Endodermal cell (in vitro differentiated cells): ENCODE results near the gene RHPN2. TPM values are rescaled to one million over a fixed set of nuclear protein-coding genes. Genes with fewer than 3 reads are reported as not detected.

Experiments used
- DNase-seq: peaks from one replicate; pipeline ENCODE4 v3.0.0-alpha.2; 2017
- H3K27ac ChIP-seq: 2 replicates; pipeline ENCODE4 v1.5.1; 2013; ENCODE audit warnings: mild to moderate bottlenecking, low read depth, low read length, moderate library complexity
- H3K27me3 ChIP-seq: 2 replicates; pipeline ENCODE4 v1.6.1; 2013; ENCODE audit warnings: mild to moderate bottlenecking, low read length, moderate library complexity; ENCODE audit not compliant: insufficient read depth, control insufficient read depth, poor library complexity, severe bottlenecking
- H3K36me3 ChIP-seq: 2 replicates; pipeline ENCODE4 v1.7.0; 2013; ENCODE audit warnings: mild to moderate bottlenecking, low read length, moderate library complexity; ENCODE audit not compliant: control insufficient read depth, insufficient read depth
- H3K4me1 ChIP-seq: one replicate; pipeline ENCODE4 v1.7.0; 2013; ENCODE audit warnings: low read length; ENCODE audit not compliant: control insufficient read depth, insufficient read depth
- H3K4me3 ChIP-seq: 2 replicates; pipeline ENCODE4 v1.5.1; 2013; ENCODE audit warnings: mild to moderate bottlenecking, low read length, moderate library complexity
- H3K9ac ChIP-seq: 2 replicates; pipeline ENCODE4 v1.6.1; 2013; ENCODE audit warnings: mild to moderate bottlenecking, low read length, moderate library complexity; ENCODE audit not compliant: poor library complexity, severe bottlenecking; ENCODE audit errors: extremely low read depth
- H3K9me3 ChIP-seq: 2 replicates; pipeline ENCODE4 v1.6.1; 2013; ENCODE audit warnings: mild to moderate bottlenecking, low read length, moderate library complexity; ENCODE audit not compliant: control insufficient read depth
- H3K27ac Mint-ChIP-seq: 2 replicates; pipeline ENCODE4 v1.8.0; 2020; ENCODE audit warnings: mixed read lengths
- H3K27me3 Mint-ChIP-seq: 2 replicates; pipeline ENCODE4 v1.8.0; 2021; ENCODE audit warnings: mild to moderate bottlenecking, mixed read lengths; ENCODE audit not compliant: insufficient read depth
- H3K36me3 Mint-ChIP-seq: 2 replicates; pipeline ENCODE4 v1.8.0; 2020; ENCODE audit warnings: low read depth, mixed read lengths
- H3K4me1 Mint-ChIP-seq: 2 replicates; pipeline ENCODE4 v1.8.0; 2020; ENCODE audit warnings: mixed read lengths
- H3K4me3 Mint-ChIP-seq: 2 replicates; pipeline ENCODE4 v1.8.0; 2020; ENCODE audit warnings: mild to moderate bottlenecking, moderate library complexity, mixed read lengths
- H3K9me3 Mint-ChIP-seq: 2 replicates; pipeline ENCODE4 v1.8.0; 2020; ENCODE audit warnings: mild to moderate bottlenecking, mixed read lengths
- WGBS, 2 experiments: methylation state at CpG; one replicate each; pipeline versions ENCODE4 v1.1.5 to v1.1.7; 2013; ENCODE audit warnings: missing lambda C conversion rate in 2 of 2, mixed read lengths in 1 of 2; ENCODE audit not compliant: insufficient coverage in 1 of 2, insufficient read length in 1 of 2; 5-methylcytosine and 5-hydroxymethylcytosine counted together
- total RNA-seq, 2 donors: library from RNA; stranded (reverse); fragmentation: NEBNext Ultra II Directional in 1 of 2; extraction: Animal tissue kit (Norgen Biotek cat#: 25700) in 1 of 2; gene quantifications; 2 replicates in 1 of 2; 3 replicates in 1 of 2; pipeline ENCODE4 v1.2.1, GENCODE V29; 2021
- TF ChIP-seq, protein P1 (sequence below): fragments of 200-600 bp; sonication (generic); conservative IDR thresholded peaks from 2 replicates; pipeline ENCODE4 v1.5.0; 2021; ENCODE audit warnings: antibody characterized with exemption, mild to moderate bottlenecking

Gene RHPN2
- total RNA-seq, 2 donors from 2014 or later = 52.0 to 53.2 TPM

DNA sequence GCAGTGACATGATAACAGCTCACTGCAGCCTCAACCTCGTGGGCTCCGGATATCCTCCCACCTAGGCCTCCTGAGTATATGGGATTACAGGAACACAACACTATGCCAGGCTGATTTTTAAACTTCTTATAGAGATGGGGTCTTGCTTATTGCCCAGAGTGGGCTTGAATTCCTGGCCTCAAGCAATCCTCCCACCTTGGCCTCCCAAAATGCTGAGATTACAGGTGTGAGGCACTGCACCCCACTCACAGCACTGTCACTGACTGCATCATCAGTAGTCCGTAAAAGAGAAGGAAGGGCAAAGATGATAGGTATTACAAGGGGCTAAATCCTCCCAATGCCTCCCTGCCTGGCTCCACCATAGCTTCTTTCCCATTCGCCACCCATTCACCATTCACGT, 4.1 kb downstream of the RHPN2 start:
- Mint-ChIP-seq H3K9me3 (no peaks in the 10 kb centered on the region), H3K36me3 (peaks cover 15% of the 10 kb centered on the region), H3K27me3 (peaks cover 3% of the 10 kb centered on the region), H3K27ac (no peak overlapping the region), H3K4me1 (peaks cover 24% of the 10 kb centered on the region), H3K4me3 (no peak overlapping the region)
- no peak overlapping the region for H3K4me3 ChIP-seq
- peaks cover 10% of the 10 kb centered on the region for H3K36me3 ChIP-seq
- no peak overlapping the region for H3K9ac ChIP-seq
- no peak overlapping the region for H3K27ac ChIP-seq
- DNase-seq = no peak
- TF ChIP-seq, protein P1, sequence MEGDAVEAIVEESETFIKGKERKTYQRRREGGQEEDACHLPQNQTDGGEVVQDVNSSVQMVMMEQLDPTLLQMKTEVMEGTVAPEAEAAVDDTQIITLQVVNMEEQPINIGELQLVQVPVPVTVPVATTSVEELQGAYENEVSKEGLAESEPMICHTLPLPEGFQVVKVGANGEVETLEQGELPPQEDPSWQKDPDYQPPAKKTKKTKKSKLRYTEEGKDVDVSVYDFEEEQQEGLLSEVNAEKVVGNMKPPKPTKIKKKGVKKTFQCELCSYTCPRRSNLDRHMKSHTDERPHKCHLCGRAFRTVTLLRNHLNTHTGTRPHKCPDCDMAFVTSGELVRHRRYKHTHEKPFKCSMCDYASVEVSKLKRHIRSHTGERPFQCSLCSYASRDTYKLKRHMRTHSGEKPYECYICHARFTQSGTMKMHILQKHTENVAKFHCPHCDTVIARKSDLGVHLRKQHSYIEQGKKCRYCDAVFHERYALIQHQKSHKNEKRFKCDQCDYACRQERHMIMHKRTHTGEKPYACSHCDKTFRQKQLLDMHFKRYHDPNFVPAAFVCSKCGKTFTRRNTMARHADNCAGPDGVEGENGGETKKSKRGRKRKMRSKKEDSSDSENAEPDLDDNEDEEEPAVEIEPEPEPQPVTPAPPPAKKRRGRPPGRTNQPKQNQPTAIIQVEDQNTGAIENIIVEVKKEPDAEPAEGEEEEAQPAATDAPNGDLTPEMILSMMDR = no peak
- 77 to 92% methylated on average over 3 to 5 of the region's 5 CpGs for WGBS, 2 experiments
- no peaks in the 10 kb centered on the region for H3K9me3 ChIP-seq
- H3K4me1 ChIP-seq = no peaks in the 10 kb centered on the region
- H3K27me3 ChIP-seq = no peaks in the 10 kb centered on the region

DNA sequence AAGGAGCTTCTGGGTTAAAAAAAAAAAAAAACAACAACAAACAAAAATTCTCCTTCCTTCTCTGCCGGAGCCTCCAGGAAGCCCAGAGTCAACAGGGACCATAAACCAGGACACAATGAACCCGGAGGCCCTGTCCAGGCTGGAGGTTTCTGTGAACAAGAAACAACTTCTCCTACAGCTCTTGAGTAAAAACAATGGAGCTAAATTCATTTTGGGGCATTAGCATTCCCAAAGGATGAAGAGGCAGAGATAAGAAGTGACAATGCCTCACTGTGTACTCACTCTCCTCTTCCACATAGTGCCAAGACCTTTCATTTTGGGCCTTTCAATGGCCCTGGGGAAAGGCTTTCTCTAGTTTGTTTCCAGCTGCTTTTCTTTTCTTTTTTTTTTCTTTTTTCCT, 9.0 kb downstream of the RHPN2 start:
- TF ChIP-seq, protein P1 = no peak
- H3K27ac Mint-ChIP-seq = peak overlapping the region; percentile 69
- 49% methylated on average over 2 of the region's 2 CpGs; no CpG with 5 or more reads in 1 of the 2 experiments for WGBS, 2 experiments
- H3K27ac ChIP-seq = peak overlapping the region; percentile 67
- H3K36me3 Mint-ChIP-seq = peaks cover 38% of the 10 kb centered on the region
- peak; percentile 47 for DNase-seq
- H3K36me3 ChIP-seq = peaks cover 40% of the 10 kb centered on the region
- peaks cover 9% of the 10 kb centered on the region for H3K4me1 ChIP-seq
- no peaks in the 10 kb centered on the region for H3K27me3 Mint-ChIP-seq
- no peaks in the 10 kb centered on the region for H3K9me3 ChIP-seq
- no peak overlapping the region for H3K4me3 Mint-ChIP-seq
- H3K4me1 Mint-ChIP-seq = peaks cover 29% of the 10 kb centered on the region
- no peaks in the 10 kb centered on the region for H3K9me3 Mint-ChIP-seq
- peak overlapping the region; percentile 17 for H3K9ac ChIP-seq
- H3K27me3 ChIP-seq = no peaks in the 10 kb centered on the region
- peak overlapping the region; percentile 69 for H3K4me3 ChIP-seq

DNA sequence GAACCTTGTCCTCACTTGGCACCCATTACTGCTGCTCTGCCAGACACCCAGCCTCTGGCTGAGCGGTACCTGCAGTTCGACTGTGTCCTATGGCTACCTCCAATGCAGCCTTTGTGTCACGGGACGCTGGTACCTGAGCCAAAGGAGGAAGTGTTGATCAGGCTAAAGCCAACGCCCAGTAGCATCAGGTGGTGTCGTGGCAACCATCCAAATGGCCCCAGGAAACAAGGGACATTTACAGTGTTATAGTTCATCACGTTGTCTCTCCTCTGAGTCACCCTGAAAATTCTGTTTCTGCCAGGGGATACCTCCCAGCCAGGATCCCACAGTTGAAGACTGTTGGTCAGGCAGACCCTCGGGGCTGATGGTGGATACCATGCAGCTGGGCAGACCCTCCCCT, 10.1 kb downstream of the RHPN2 start:
- Histone ChIP-seq H3K9me3 (no peaks in the 10 kb centered on the region), H3K27me3 (no peaks in the 10 kb centered on the region), H3K4me1 (peaks cover 9% of the 10 kb centered on the region), H3K9ac (no peak overlapping the region), H3K36me3 (peaks cover 46% of the 10 kb centered on the region), H3K27ac (no peak overlapping the region), H3K4me3 (no peak overlapping the region)
- Mint-ChIP-seq H3K4me1 (peaks cover 20% of the 10 kb centered on the region), H3K9me3 (no peaks in the 10 kb centered on the region), H3K4me3 (no peak overlapping the region), H3K27ac (no peak overlapping the region), H3K36me3 (peaks cover 40% of the 10 kb centered on the region), H3K27me3 (no peaks in the 10 kb centered on the region)
- TF ChIP-seq, protein P1 = no peak
- no peak for DNase-seq
- WGBS, 2 experiments = 95 to 97% methylated on average over 5 to 8 of the region's 8 CpGs
